Motor neuron (in vitro differentiated cells): ENCODE measurements around the gene MEG3. TPM values are rescaled to one million over a fixed set of nuclear protein-coding genes. Genes with fewer than 3 reads are reported as not detected.

ENCODE experiments used
- ATAC-seq, 8 experiments: fragments of 200-7000 bp; cut with Tn5 transposase; replicated peaks in 6 of 8; 2 replicates each; pipeline ENCODE4 v1.8.0; 2021; ENCODE audit warnings: mild to moderate bottlenecking in 8 of 8, moderate library complexity in 8 of 8
- H3K27ac ChIP-seq, 2 donors: fragments of 250-450 bp; sonication (Bioruptor Pico); 2 replicates each; pipeline ENCODE4 v1.9.0; 2021; ENCODE audit warnings: antibody characterized with exemption in 2 of 2, mild to moderate bottlenecking in 2 of 2, moderate library complexity in 1 of 2
- H3K4me1 ChIP-seq, 2 donors: fragments of 250-450 bp; sonication (Bioruptor Pico); replicated peaks in 1 of 2; 2 replicates each; pipeline ENCODE4 v1.6.1; 2021; ENCODE audit warnings: antibody characterized with exemption in 2 of 2, mild to moderate bottlenecking in 2 of 2, moderate library complexity in 1 of 2
- H3K4me3 ChIP-seq, 5 donors: fragments of 250-450 bp; sonication (Bioruptor Pico); 2 replicates each; pipeline ENCODE4 v1.9.0; 2021; ENCODE audit warnings: antibody characterized with exemption in 5 of 5, mild to moderate bottlenecking in 5 of 5, moderate library complexity in 4 of 5
- WGBS, 10 experiments: fragments of 450-650 bp; shearing (Covaris generic); methylation state at CpG; one replicate each; pipeline ENCODE4 v1.0.0; 2022; 5-methylcytosine and 5-hydroxymethylcytosine counted together
- in situ Hi-C, 9 experiments: fragments of 400-800 bp; cut with MboI; loops; one replicate each; pipeline ENCODE4 v1.15.0; 2021; ENCODE audit warnings: low sequenced_read_pairs in 9 of 9, low pct_unique_long_range_greater_than_20kb in 2 of 9; ENCODE audit not compliant: unreplicated experiment in 9 of 9
- total RNA-seq, 8 experiments: library from RNA; unstranded; fragments of 300-600 nt; gene quantifications; 2 replicates each; pipeline versions ENCODE4 v1.2.3 to v1.2.4, GENCODE V29; 2022

The MEG3 gene
- total RNA-seq, 8 experiments from 2014 or later = 1.9 to 1,167 (median 108) TPM

GRCh38 chr14:100901391-100902183, 75.7 kb downstream of the MEG3 start:
- 60 to 100% (median 93%) methylated on average over 1 to 4 of the region's 12 CpGs; no CpG with 5 or more reads in 5 of the 10 experiments for WGBS, 10 experiments
- no peak for ATAC-seq
- peak overlapping the region in 1 of 2 donors; percentile 7 for H3K27ac ChIP-seq
- in situ Hi-C loops = loop anchor here in 4 of 9 experiments (25.0 kb wide), 3 partner anchors 489 to 736 kb away; no protein-coding TSS in a partner anchor
- H3K4me1 ChIP-seq = peaks cover 52 to 81% of the 10 kb centered on the region in 2 donors
- no peak overlapping the region for H3K4me3 ChIP-seq

- peak overlapping the region in 1 of 2 donors; percentile 7 for H3K27ac ChIP-seq
- ATAC-seq = peak; percentile 11 to 81 (median 34)
- no peak overlapping the region for H3K4me3 ChIP-seq
- in situ Hi-C loops = loop anchor here in 4 of 9 experiments (25.0 kb wide), 3 partner anchors 490 to 735 kb away; no protein-coding TSS in a partner anchor
- WGBS, 10 experiments = 0 to 57% (median 17%) methylated on average over 1 to 6 of the region's 18 CpGs; no CpG with 5 or more reads in 3 of the 10 experiments
- H3K4me1 ChIP-seq = peaks cover 44 to 74% of the 10 kb centered on the region in 2 donors
Observed at GRCh38 chr14:100902295-100903133, 76.6 kb downstream of the MEG3 start.

- WGBS, 10 experiments = 21 to 68% (median 40%) methylated on average over 1 to 3 of the region's 10 CpGs; no CpG with 5 or more reads in 7 of the 10 experiments
- Histone ChIP-seq H3K4me1 (peaks cover 44 to 71% of the 10 kb centered on the region in 2 donors), H3K27ac (no peak overlapping the region), H3K4me3 (no peak overlapping the region)
- in situ Hi-C loops = loop anchor here in 4 of 9 experiments (25.0 kb wide), 3 partner anchors 491 to 734 kb away; no protein-coding TSS in a partner anchor
- ATAC-seq = no peak
Observed at GRCh38 chr14:100903134-100903468, 77.2 kb downstream of the MEG3 start.

- Histone ChIP-seq H3K27ac (peak within 1 kb of the TSS in 1 of 2 donors; percentile 7), H3K4me3 (peak within 1 kb of the TSS; percentile 15 to 42 (median 28)), H3K4me1 (peaks cover 43 to 67% of the 10 kb centered on the region in 2 donors)
- no peak for ATAC-seq
- 30 to 90% (median 83%) methylated on average over 1 to 2 of the region's 12 CpGs; no CpG with 5 or more reads in 5 of the 10 experiments for WGBS, 10 experiments
- in situ Hi-C loops = loop anchor here in 4 of 9 experiments (25.0 kb wide), 3 partner anchors 491 to 734 kb away; no protein-coding TSS in a partner anchor
Observed at GRCh38 chr14:100903672-100904185, 77.8 kb downstream of the MEG3 start, which contains the start of gene RTL1. Gene RTL1, minus strand, starts transcription at chr14:100903722. Its CDS starts 18,934 bp downstream, at chr14:100884788.

GRCh38 chr14:100904307-100905087, 78.6 kb downstream of the MEG3 start:
- peak in 6 of 8 experiments; percentile 4 to 76 (median 72) for ATAC-seq
- peak overlapping the region; percentile 15 to 42 (median 28) for H3K4me3 ChIP-seq
- 0 to 60% (median 28%) methylated on average over 1 to 6 of the region's 45 CpGs; no CpG with 5 or more reads in 4 of the 10 experiments for WGBS, 10 experiments
- peaks cover 36 to 59% of the 10 kb centered on the region in 2 donors for H3K4me1 ChIP-seq
- in situ Hi-C loops = loop anchor here in 4 of 9 experiments (25.0 kb wide), 3 partner anchors 492 to 733 kb away; no protein-coding TSS in a partner anchor
- no peak overlapping the region for H3K27ac ChIP-seq

- Histone ChIP-seq H3K4me3 (peak overlapping the region in 2 of 5 donors; percentile 40 to 42), H3K4me1 (peaks cover 29 to 52% of the 10 kb centered on the region in 2 donors), H3K27ac (no peak overlapping the region)
- WGBS, 10 experiments = 42 to 90% (median 76%) methylated on average over 2 to 5 of the region's 12 CpGs; no CpG with 5 or more reads in 6 of the 10 experiments
- ATAC-seq = no peak
- in situ Hi-C loops = loop anchor here in 4 of 9 experiments (25.0 kb wide), 3 partner anchors 493 to 732 kb away; no protein-coding TSS in a partner anchor
Observed at GRCh38 chr14:100905166-100905565, 79.2 kb downstream of the MEG3 start.

- no peak for ATAC-seq
- in situ Hi-C loops = loop anchor here in 4 of 9 experiments (25.0 kb wide), 3 partner anchors 494 to 731 kb away; no protein-coding TSS in a partner anchor
- WGBS, 10 experiments = 50 to 62% (median 58%) methylated on average over 4 to 6 of the region's 6 CpGs; no CpG with 5 or more reads in 6 of the 10 experiments
Observed at GRCh38 chr14:100906420-100906819, 80.5 kb downstream of the MEG3 start.

GRCh38 chr14:100907240-100907639, 81.3 kb downstream of the MEG3 start:
- Histone ChIP-seq H3K4me3 (no peak overlapping the region), H3K4me1 (peaks cover 12 to 32% of the 10 kb centered on the region in 2 donors), H3K27ac (no peak overlapping the region)
- 58 to 98% (median 90%) methylated on average over 3 to 7 of the region's 8 CpGs; no CpG with 5 or more reads in 3 of the 10 experiments for WGBS, 10 experiments
- ATAC-seq = no peak
- in situ Hi-C loops = loop anchor here in 4 of 9 experiments (25.0 kb wide), 3 partner anchors 495 to 730 kb away; no protein-coding TSS in a partner anchor

More at GRCh38 chr14:100906420-100906819, 80.5 kb downstream of the MEG3 start:
- Histone ChIP-seq H3K4me3 (no peak overlapping the region), H3K4me1 (peaks cover 16 to 40% of the 10 kb centered on the region in 2 donors), H3K27ac (no peak overlapping the region)

GRCh38 chr14:100909439-100909838, 83.5 kb downstream of the MEG3 start:
- in situ Hi-C loops = loop anchor here in 4 of 9 experiments (25.0 kb wide), 3 partner anchors 497 to 728 kb away; no protein-coding TSS in a partner anchor
- Histone ChIP-seq H3K4me3 (no peak overlapping the region), H3K27ac (no peak overlapping the region), H3K4me1 (peaks cover 2 to 11% of the 10 kb centered on the region in 2 donors)
- WGBS, 10 experiments = 73 to 100% (median 87%) methylated on average over 3 to 8 of the region's 9 CpGs; no CpG with 5 or more reads in 1 of the 10 experiments
- ATAC-seq = no peak
